NCI-H1436 (cell line): ENCODE measurements around the gene CROCC2.

Source experiments
- DNase-seq: peaks from one replicate; lab custom pipeline; 2025; lab: John Stamatoyannopoulos, UW

Gene CROCC2

DNA sequence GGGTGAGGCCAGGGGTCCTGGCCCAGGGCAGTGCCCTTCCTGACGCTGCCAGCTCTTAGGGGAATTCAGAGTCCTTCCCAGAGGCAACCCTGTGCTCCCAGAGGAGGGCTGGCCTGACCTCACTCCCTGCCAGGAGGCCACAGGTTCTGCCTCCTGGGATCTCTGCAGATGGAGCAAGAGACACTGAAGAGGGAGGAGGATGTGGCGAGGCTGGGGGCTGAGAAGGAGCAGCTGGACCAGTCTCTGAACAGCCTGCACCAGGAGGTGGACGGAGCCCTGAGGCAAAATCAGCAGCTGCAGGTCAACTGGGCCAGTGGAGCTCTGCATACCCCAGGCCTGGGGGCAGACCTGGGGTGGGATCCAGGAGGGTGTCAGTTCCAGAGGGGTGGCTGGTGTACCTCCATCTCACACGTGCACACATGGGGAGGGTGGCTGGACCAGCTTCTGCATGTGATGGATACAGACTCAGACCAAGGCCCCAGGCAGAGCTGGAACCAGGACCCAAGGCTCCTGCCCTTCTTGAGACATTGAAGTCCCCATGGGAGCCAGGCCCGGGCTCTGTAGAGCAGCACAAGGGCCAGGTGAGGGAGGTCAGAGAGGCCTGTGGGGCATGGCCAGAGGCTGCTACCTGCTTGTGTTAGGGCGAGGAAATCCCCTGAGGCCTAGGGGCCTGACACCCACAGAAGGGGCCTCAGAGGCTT lies 82.6 kb downstream of the CROCC2 start:
- DNase-seq: no peak

GRCh38 chr2:240989451-240990265 lies 83.5 kb downstream of the CROCC2 start:
- DNase-seq: no peak

GRCh38 chr2:240990266-240990529 lies 84.1 kb downstream of the CROCC2 start:
- DNase-seq: no peak

GRCh38 chr2:240990726-240991377 lies 84.7 kb downstream of the CROCC2 start:
- DNase-seq: no peak

GRCh38 chr2:240991378-240992263 lies 85.5 kb downstream of the CROCC2 start:
- DNase-seq: no peak

DNA sequence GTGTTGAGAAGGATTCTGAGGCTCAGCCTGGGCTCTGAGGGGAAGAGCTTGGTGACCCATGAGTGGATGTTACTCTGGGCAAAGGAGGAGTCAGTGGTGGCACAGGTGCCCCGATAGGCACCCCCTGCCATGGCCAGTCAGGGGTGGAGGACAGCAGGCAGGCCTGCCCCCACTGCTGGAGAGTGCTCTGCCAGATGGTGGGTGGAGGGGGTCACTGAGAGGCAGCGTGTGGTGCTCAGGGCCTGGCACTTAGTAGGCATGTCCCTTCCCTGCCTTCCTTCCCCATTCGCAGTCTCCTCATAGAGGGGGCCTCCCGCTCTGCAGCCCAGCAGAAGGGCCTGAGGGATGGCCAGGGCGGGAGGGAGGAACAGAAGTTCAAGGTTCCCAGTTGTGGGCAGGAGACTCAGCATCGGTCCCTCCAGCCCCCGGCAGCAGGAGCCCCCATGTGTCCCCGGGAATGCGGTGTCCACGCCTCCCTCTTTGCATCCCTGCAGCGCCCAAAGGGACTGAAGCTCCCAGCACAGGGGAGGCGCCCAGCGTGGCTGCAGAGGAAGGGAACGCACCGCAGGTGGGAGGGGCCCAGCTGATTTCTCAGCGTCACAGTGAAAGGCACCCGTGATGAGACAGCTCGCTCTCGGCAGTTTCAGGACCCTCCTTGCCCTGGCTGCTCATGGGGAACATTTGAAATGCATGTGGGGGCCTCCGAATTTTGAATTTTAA lies 86.6 kb downstream of the CROCC2 start:
- no peak for DNase-seq

- DNase-seq: no peak
These were observed 87.5 kb downstream of the CROCC2 start for GRCh38 chr2:240993446-240994170.

GRCh38 chr2:240994171-240994896 lies 88.2 kb downstream of the CROCC2 start:
- DNase-seq: no peak

DNA sequence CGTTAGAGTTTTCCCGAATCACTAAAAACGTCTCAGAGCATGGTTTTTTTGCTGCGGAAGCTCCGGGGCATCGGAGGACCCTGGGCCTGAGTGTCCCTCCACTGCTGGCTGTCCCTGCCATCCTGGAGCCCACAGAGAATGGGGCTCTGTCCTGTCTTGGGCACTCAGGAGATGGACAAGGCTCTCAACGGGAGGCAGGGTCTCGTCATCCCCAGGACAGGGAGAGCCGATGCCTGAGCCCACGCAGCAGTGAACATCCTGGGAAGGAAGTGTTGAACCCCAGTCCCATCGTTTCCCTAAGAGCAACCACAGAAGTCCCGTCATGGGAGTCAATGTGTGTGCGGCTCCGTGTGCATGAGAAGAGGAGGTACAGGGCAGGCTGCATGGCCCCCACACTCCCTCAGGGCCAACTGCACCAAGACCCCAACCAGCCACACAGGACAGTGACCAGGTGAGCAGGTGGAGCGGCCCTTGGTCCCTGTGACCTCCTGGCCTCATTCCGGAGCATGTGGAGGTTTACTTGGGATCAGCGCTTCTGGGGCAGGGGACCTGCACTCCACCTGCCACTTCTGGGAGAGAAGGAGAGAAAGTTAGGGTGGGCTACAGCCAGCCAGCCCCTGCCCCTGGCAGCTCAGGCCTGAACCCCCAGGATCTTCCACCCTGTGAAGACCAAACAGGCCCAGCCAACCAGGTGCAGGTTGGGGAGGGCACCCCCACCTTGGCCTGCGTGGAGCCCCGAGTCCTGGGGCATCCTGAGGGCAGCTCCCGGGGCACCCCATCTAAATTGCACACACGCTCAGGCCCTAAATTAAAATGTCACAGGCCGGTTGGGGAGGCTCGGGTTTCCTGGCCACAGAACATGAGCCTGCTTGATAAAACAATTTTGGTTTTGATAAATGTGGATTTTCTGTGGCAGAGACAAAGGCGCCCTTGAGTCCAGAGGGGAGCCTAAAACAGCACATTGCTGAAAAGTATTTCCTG lies 89.2 kb downstream of the CROCC2 start:
- no peak for DNase-seq

- DNase-seq: no peak
These were observed 90.2 kb downstream of the CROCC2 start for GRCh38 chr2:240996161-240996833.

DNA sequence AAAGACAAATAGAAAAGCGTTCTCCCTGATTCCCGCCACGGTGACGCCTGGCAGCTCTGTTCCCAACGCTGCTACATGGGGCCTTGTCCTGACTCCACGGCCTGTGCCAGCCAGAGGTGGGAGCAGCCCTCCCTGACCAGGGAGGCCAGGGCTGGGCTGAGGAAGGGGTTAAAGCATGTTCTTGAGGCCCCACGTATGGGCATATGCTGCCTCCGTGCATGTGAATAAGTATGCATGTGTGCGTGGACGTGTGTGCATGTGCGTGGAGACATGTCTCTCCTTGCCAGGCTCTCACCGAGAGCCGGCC lies 90.7 kb downstream of the CROCC2 start:
- DNase-seq: no peak

DNA sequence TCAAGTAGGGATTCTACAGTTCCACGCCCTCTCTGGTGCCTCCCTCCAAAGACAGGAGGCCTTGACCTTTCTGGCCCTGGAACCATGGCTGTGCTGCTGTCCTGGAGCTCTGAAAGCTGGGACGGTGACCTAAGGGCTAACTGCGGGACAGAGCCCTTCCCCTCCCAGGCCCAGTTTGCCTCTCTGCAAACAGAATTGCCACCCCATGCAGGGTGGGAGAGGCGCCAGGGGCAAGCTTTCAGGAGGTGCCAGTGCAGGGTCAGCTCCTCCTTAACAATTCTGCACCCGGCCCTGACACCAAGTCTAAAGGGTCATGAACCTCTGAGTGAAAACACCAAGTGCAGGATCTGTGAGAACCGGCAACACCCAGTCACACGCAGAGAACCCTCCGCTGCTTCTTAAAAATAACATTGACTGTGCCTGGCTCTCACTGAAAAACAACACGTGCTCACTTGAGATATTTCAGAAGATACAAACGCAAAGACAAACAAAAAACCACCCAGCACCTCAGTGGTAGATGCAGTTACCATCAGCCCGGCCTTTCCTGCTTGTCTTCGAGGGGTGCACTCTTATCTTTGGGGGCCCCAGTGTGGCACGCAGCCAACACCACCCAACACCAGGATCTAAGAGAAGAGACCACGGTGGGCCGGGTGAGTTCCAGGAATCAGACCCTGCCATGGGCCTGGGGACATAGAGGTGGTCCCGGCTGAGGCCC lies 91.2 kb downstream of the CROCC2 start:
- no peak for DNase-seq

- DNase-seq: no peak
These were observed 91.9 kb downstream of the CROCC2 start, which contains the start of gene SNED1 for GRCh38 chr2:240997856-240998705. TSS of gene SNED1 (plus strand) at chr2:240998618. CDS start at chr2:240998838, 220 bp downstream.

DNA sequence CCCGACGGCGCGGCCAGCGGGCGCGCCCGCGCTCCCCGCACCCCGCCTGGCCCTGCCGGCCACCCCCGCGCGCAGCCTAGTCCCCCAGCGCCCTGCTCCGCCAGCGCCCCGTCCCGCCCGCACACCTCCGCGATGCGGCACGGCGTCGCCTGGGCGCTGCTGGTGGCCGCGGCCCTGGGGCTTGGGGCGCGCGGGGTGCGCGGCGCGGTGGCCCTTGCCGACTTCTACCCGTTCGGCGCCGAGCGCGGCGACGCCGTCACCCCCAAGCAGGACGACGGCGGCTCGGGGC lies 92.5 kb downstream of the CROCC2 start:
- DNase-seq: no peak

- no peak for DNase-seq
These were observed 93.1 kb downstream of the CROCC2 start for GRCh38 chr2:240998995-240999791.

- DNase-seq: no peak
These were observed 93.9 kb downstream of the CROCC2 start for GRCh38 chr2:240999873-241000541.
